RPMI8226 (cell line): ENCODE data around the gene VOPP1.
A peak's percentile ranks its signal among the peaks of the same experiment; 100 is the strongest.

Experiments used
- DNase-seq: peaks from one replicate; pipeline ENCODE4 v3.0.0-alpha.2; 2015

The VOPP1 gene

GRCh38 chr7:55553024-55553345 lies 19.3 kb downstream of the VOPP1 start:
- no peak for DNase-seq

- DNase-seq = peak; percentile 93
These were observed 19.8 kb downstream of the VOPP1 start for GRCh38 chr7:55552320-55553023.

- DNase-seq = peak; percentile 63
These were observed 21.3 kb downstream of the VOPP1 start for GRCh38 chr7:55550841-55551537.

DNA sequence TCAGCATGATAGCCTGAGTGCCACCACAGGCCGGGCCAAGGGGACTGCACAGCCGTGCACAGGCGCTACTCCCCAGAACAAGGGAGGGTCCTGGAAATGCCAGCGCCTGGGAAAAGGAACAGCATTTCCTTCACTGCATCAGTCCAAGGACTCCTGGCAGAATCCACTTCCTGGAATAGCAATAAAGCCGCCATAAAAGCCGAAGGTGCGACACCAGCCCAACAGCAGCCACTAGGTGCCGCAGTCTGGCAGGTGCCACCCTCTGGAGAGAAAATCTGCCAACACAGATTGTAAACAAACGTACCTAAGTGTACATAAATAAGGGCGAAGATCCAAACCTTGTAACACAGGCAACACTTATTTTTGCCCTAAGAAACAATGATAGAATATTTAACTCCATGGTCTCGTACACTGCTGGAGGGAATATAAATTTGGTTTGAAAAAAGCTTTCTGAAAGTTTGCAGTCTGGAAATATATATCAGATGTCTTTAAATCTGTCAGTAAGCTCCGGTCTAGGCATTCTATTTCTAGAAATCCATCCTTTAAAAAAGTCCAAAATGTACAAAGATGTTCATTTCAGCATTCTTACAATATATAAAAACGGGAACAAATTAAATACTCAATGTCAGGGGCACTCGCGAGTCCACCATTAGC lies 22.2 kb downstream of the VOPP1 start:
- DNase-seq = peak; percentile 87

GRCh38 chr7:55549457-55549856 lies 22.8 kb downstream of the VOPP1 start:
- peak; percentile 87 for DNase-seq

- DNase-seq = no peak
These were observed 24.0 kb downstream of the VOPP1 start for GRCh38 chr7:55548295-55548731.

DNA sequence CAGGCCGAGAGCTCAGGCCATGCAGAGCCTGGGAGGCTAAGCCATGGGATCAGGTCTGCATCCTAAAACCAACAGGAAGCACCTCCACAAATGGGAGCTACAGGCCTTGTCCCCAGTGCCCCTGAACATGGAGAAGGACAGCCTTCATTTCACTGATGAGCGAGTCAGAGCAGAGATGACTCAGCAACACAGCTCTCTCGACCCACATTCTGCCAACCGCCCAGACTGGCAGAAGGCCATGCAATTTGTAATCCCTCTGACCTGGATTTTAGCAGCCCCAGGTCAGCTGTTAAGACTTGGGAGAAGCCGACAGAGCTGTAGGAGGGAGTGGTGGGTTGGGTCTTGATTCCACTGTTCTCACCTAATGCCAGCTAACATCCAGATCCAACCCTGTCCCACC lies 25.5 kb downstream of the VOPP1 start:
- peak; percentile 93 for DNase-seq

DNA sequence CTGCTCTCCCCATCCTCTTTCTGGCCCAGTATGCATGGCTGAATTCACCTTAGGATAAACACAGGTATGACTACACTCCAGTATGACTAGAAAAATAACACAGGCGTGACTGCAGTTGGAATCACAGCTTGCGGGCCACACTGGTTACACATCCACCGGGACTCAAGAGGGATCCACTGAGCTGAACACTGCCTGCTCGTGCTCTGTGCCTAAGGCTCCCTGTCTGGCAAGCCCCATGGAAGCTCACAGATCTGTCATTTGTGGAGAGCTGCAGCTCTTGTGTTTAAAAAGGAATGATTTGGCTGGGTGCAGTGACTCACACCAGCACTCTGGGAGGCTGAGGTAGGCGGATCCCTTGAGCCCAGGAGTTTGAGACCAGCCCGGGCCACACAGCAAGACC lies 26.8 kb downstream of the VOPP1 start:
- DNase-seq = no peak

DNA sequence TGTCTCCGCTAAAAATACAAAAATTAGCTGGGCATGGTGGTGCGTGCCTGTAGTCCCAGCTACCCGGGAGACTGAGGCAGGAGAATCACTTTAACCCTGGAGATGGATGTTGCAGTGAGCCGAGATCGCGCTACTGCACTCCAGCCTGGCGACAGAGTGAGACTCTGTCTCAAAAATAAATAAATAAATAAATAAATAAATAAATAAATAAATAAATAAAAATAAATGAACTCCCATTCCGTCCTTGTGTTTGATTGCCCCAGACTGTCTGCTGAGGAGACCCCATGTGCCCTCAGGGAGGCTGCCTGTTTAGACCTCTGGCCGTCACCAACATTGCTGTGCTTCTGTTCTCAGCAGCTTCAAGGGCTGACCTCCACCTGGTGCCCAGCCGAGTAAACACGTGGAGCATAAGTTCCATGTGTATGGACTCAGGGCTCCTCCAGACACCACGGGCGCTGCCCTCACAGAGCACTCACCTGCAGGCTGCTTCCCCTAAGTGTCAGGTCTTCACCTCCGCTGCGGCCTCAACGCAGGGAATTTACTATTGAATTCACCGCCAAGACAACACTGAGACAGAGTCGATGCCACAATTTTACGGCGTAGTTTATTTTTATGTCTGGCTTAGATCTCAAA lies 32.0 kb downstream of the VOPP1 start:
- no peak for DNase-seq

GRCh38 chr7:55539380-55539779 lies 32.9 kb downstream of the VOPP1 start:
- no peak for DNase-seq

DNA sequence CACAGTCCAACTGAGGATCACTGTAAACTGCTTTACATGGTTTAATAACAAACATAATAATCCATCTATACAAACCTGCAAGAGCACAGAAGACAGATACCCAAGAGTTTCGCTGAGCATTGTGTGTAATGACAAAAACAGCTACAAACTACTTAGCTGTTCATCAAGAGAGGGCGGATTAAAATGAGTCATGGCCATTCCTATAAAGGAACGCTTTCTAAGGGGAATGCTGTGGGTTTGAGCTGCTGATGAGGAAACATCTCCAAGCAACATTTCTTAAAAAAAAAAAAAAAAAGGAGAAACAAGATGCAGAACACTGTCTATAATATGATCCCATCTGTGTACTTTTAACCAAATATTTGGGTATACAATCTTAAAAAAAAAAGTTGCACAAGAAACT lies 33.8 kb downstream of the VOPP1 start:
- DNase-seq = no peak

DNA sequence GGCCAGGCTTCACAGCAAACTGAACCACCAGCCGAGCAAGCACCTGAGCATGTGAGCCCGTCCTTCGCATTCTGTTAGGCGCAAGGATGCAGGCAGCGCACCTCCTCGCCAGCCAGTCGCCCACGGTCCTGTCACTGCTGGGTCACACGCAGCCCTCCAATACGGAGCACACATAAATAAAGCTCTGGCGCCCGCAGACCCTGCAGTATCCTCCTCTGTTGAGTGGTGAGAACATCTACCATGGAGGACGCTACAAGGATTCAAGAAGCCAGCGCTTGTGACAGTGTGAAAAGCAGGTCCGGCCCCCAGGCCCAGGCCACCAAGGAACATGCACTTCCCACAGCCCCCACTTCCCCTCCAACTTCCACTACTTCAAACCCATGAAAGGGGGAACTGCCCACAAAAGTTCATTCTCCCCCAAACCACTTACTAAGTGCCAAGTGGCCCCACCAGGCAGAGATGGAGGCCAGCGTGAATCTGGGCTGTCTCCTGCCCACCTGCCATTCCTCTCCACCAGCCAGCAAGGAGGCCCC lies 34.8 kb downstream of the VOPP1 start:
- no peak for DNase-seq

DNA sequence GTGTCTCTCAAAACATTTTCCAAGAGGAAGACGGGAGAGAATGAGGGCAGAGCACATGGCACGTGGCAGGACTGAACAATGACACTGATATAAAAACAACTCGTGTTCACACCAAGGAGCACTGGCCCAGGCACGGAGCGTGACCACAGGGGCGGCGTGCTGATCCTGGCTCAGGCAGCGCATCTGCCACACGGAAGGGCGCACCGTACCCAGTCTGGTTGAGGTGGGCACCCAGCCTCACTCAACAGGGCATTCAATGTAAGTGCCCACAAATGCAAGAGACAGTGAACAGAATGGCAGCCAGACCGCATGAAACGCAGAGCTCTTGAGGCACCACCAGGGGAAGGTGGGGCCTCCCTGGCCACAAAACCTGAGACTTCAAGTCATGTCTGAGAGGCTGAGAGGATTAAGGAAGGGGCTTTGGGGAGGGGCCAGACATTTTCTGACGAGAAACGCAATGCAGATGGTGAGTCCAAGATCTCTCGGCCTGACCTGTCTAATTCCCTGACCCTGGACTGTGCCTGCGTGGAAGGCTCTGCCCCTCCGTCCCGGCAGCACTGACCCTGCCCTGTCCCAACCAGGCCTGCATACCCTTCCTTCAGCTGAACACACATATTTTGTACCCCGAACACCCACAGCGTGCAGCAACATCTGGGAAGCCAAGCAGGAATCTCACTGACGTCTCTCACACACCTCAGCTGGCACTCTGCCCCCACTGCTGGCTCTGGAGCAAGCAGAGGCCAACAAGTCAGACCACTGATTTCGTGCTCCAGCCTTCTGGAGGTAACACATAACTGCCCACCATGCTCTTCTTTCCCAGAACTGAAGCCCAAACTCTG lies 35.5 kb downstream of the VOPP1 start:
- peak; percentile 77 for DNase-seq

- no peak for DNase-seq
These were observed 36.7 kb downstream of the VOPP1 start for GRCh38 chr7:55535617-55536016.

GRCh38 chr7:55534916-55535590 lies 37.2 kb downstream of the VOPP1 start:
- peak; percentile 65 for DNase-seq

GRCh38 chr7:55534262-55534915 lies 37.9 kb downstream of the VOPP1 start:
- DNase-seq = peak; percentile 98

- peak; percentile 53 for DNase-seq
These were observed 38.6 kb downstream of the VOPP1 start for GRCh38 chr7:55533729-55534080.

DNA sequence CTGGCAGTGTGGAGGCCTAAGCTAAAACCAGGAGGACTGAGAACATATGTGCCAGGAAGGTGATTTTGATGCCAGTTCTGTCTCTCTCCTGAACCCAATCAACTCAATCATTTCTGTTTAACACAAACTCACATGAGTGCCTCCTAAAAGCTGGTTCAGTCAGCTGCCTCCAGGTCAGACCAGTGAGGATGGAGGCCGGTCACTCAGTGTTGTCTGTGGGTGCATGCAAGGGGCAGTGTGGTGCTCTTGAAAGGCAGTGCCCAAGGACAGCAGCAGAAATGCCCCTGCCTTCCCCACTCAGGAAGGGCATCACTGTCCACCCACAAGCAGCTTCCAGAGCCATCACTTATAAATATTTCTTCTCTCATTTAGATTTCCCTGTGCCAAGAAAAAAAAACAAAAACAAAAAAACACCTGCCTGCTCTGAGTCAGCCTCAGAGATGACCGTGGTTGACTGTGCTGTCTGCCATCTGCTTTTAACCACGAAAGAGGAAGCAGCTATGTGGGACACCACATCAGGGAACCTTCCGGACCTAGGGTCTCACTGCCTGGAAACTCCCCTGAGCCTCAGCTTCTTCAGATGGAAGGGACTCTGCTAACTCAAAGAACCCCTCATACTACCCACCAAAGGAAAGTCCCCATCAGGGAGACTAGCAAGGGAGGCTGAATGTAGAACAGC lies 39.1 kb downstream of the VOPP1 start:
- DNase-seq = peak; percentile 93

DNA sequence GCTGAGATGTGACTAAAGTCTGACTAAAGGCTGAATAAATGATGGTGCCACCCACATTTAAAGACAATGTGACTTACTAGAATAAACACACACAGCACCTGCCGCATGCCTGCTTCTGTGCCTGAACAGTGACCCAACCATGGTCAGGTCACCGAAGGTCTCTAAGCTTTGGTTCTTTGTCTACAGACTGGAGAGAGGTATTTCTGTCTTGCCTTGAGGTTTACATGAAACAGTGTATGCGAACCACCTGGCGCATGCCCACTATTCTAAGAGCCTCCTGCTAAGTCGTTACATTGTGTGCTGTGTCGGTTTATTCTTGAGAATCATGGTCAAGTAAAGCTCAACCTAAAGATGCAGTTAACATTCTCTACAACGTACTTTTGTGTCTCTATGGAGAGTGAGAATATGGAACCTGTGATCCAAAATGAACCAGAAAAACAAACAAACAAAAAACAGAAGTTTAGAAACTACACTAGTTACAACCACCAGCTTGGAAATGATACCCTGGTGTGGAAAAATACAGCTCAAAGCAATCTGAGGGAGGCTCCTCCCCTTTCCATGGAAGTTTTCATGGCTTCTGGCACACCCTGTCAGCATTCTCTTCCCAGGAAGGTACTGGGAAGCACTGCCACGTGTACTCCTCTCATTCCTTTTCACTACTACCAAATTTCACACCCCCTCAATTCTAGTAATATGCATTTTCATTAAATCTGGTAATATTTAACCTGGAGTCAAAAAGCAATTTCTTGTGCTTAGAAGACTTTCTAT lies 40.0 kb downstream of the VOPP1 start:
- DNase-seq = peak; percentile 91

DNA sequence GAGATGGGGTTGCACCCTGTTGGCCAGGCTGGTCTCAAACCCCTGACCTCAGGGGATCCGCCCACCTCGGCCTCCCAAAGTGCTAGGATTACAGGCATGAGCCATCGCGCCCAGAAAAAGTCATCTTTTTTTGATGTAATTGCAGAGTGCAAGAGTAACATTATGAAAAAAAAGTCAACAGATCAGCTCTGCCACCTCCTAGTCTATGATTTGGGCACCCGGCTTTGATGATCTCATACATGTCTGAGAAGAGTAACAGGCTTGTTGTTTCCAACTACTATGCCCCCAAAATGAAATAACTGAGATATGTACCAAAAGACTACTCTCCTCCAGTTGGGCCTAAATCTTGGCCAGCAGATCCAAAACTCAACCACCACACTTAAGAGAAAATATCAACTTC lies 40.8 kb downstream of the VOPP1 start:
- DNase-seq = no peak
